SK-N-SH (cell line): ENCODE results near the gene ANKRD33B. TPM values are rescaled to one million over a fixed set of nuclear protein-coding genes. Genes with fewer than 3 reads are reported as not detected.

ENCODE experiments used
- CTCF ChIA-PET: fragments of 300-600, 350-600 bp; formaldehyde crosslinking; extraction: SDS; loops from one replicate; lab custom pipeline; 2021; lab: Yijun Ruan, JAX
- POLR2A ChIA-PET: fragments of 350-600 bp; sonication (Branson Sonifier 250); formaldehyde crosslinking; extraction: SDS; loops from one replicate; lab custom pipeline; 2020; ENCODE audit warnings: antibody characterized with exemption, inconsistent platforms; lab: Yijun Ruan, JAX
- DNase-seq: peaks from one replicate; pipeline ENCODE4 v3.0.0; 2012
- H2AFZ ChIP-seq: fragments of 200-600 bp; sonication (generic); 2 replicates; pipeline ENCODE4 v1.8.1; 2016; ENCODE audit warnings: antibody characterized with exemption, mild to moderate bottlenecking, low read depth
- H3F3A ChIP-seq: fragments of 200-600 bp; sonication (generic); replicated peaks from 2 replicates; pipeline ENCODE3; 2016; ENCODE audit warnings: antibody characterized with exemption, mild to moderate bottlenecking; ENCODE audit not compliant: insufficient read depth
- H3K27ac ChIP-seq, 2 experiments: fragments of 200-500 bp in 1 of 2; fragments of 200-600 bp in 1 of 2; sonication (Bioruptor generic) in 1 of 2; sonication (generic), shearing (Covaris generic) in 1 of 2; 2 replicates each; pipeline versions ENCODE4 v1.5.1 to v1.6.1; 2014 to 2016; ENCODE audit warnings: low read depth in 2 of 2, inconsistent platforms in 1 of 2, low read length in 1 of 2, mild to moderate bottlenecking in 1 of 2, mixed read lengths in 1 of 2
- H3K27me3 ChIP-seq: fragments of 200-600 bp; sonication (generic), shearing (Covaris generic); 2 replicates; pipeline ENCODE4 v1.6.1; 2016; ENCODE audit warnings: mixed run types; ENCODE audit not compliant: insufficient read depth
- H3K36me3 ChIP-seq, 2 experiments: fragments of 200-500 bp in 1 of 2; fragments of 200-600 bp in 1 of 2; sonication (Bioruptor generic) in 1 of 2; sonication (generic) in 1 of 2; replicated peaks in 1 of 2; 2 replicates each; pipeline versions ENCODE3 to v1.5.1; 2014 to 2016; ENCODE audit warnings: low read length in 1 of 2, mild to moderate bottlenecking in 1 of 2; ENCODE audit not compliant: insufficient read depth in 2 of 2, control insufficient read depth in 1 of 2
- H3K4me1 ChIP-seq, 2 experiments: fragments of 200-500 bp in 1 of 2; fragments of 200-600 bp in 1 of 2; sonication (Bioruptor generic) in 1 of 2; sonication (generic), shearing (Covaris generic) in 1 of 2; 2 replicates each; pipeline versions ENCODE4 v1.5.1 to v1.6.1; 2014 to 2016; ENCODE audit warnings: low read depth in 1 of 2, low read length in 1 of 2, mixed run types in 1 of 2; ENCODE audit not compliant: insufficient read depth in 2 of 2, control insufficient read depth in 1 of 2
- H3K4me2 ChIP-seq: fragments of 200-600 bp; sonication (generic), shearing (Covaris generic); 2 replicates; pipeline ENCODE4 v1.6.1; 2017; ENCODE audit warnings: mixed run types
- H3K4me3 ChIP-seq, 2 experiments: fragments of 200-500 bp in 1 of 2; fragments of 200-600 bp in 1 of 2; sonication (Bioruptor generic) in 1 of 2; sonication (generic), shearing (Covaris generic) in 1 of 2; 2 replicates each; pipeline versions ENCODE4 v1.5.1 to v1.8.1; 2014 to 2016; ENCODE audit warnings: low read depth in 2 of 2, inconsistent platforms in 1 of 2, low read length in 1 of 2, mild to moderate bottlenecking in 1 of 2, mixed read lengths in 1 of 2, moderate library complexity in 1 of 2
- H3K79me2 ChIP-seq: fragments of 200-600 bp; sonication (generic); 2 replicates; pipeline ENCODE4 v1.8.1; 2017; ENCODE audit warnings: mild to moderate bottlenecking; ENCODE audit not compliant: insufficient read depth
- H3K9ac ChIP-seq: fragments of 200-600 bp; sonication (generic); 2 replicates; pipeline ENCODE4 v1.6.1; 2017; ENCODE audit warnings: mixed run types
- H3K9me2 ChIP-seq: fragments of 200-600 bp; sonication (generic); 2 replicates; pipeline ENCODE4 v1.6.1; 2017; ENCODE audit warnings: mixed run types
- H3K9me3 ChIP-seq: fragments of 200-600 bp; sonication (generic); 2 replicates; pipeline ENCODE4 v1.6.1; 2017; ENCODE audit warnings: mixed run types, mild to moderate bottlenecking, moderate library complexity
- H4K20me1 ChIP-seq: fragments of 200-600 bp; sonication (generic); 2 replicates; pipeline ENCODE4 v1.6.1; 2017; ENCODE audit warnings: mild to moderate bottlenecking, mixed run types; ENCODE audit not compliant: insufficient read depth
- CHD2 ChIP-seq: fragments of 150-350 bp; IDR thresholded peaks from 2 replicates; pipeline ENCODE4 v1.6.1; 2018; ENCODE audit warnings: low read length; ENCODE audit not compliant: partially characterized antibody
- GATA2 ChIP-seq: sonication (generic); formaldehyde crosslinking; IDR thresholded peaks from 2 replicates; pipeline ENCODE4 v1.5.0; 2020; ENCODE audit warnings: mild to moderate bottlenecking, missing genetic modification reagents
- JUND ChIP-seq: IDR thresholded peaks from 2 replicates; pipeline ENCODE4 v1.4.0; 2012
- MAX ChIP-seq: IDR thresholded peaks from 2 replicates; pipeline ENCODE4 v1.4.0; 2012; ENCODE audit warnings: low read depth
- MEF2A ChIP-seq: IDR thresholded peaks from 2 replicates; pipeline ENCODE4 v1.4.0; 2012; ENCODE audit warnings: low read depth, borderline replicate concordance
- MXI1 ChIP-seq: IDR thresholded peaks from 2 replicates; pipeline ENCODE4 v1.6.1; 2012; ENCODE audit warnings: mild to moderate bottlenecking, low read depth, low read length, improper control_type of control experiment
- NRF1 ChIP-seq: IDR thresholded peaks from 2 replicates; pipeline ENCODE4 v1.6.1; 2012; ENCODE audit warnings: low read depth, mild to moderate bottlenecking, low read length
- POLR2AphosphoS5 ChIP-seq: IDR thresholded peaks from 2 replicates; pipeline ENCODE4 v1.6.1; 2012; ENCODE audit warnings: low read depth, low read length
- RFX5 ChIP-seq: IDR thresholded peaks from 2 replicates; pipeline ENCODE4 v1.6.1; 2012; ENCODE audit warnings: mild to moderate bottlenecking, improper control_type of control experiment, low read length
- RXRA ChIP-seq: IDR thresholded peaks from 2 replicates; pipeline ENCODE4 v1.4.0; 2012; ENCODE audit warnings: low read depth, mild to moderate bottlenecking, borderline replicate concordance
- SIN3A ChIP-seq: IDR thresholded peaks from 2 replicates; pipeline ENCODE4 v1.6.1; 2012; ENCODE audit warnings: low read depth, mild to moderate bottlenecking, low read length, moderate library complexity, borderline replicate concordance
- SMC3 ChIP-seq: IDR thresholded peaks from 2 replicates; pipeline ENCODE4 v1.6.1; 2012; ENCODE audit warnings: low read depth, low read length, improper control_type of control experiment
- TAF1 ChIP-seq: IDR thresholded peaks from 2 replicates; pipeline ENCODE4 v1.6.1; 2012; ENCODE audit warnings: low read depth, mild to moderate bottlenecking, low read length, moderate library complexity, borderline replicate concordance
- TEAD4 ChIP-seq: IDR thresholded peaks from 2 replicates; pipeline ENCODE4 v1.4.0; 2012; ENCODE audit warnings: mild to moderate bottlenecking, borderline replicate concordance; ENCODE audit not compliant: insufficient read depth
- WGBS: methylation state at CpG from one replicate; pipeline ENCODE4 v1.1.6; 2017; ENCODE audit warnings: low lambda C conversion rate; 5-methylcytosine and 5-hydroxymethylcytosine counted together
- polyA plus RNA-seq, 3 experiments: library from polyadenylated mRNA; depleted of rRNA; stranded (reverse); fragments of >200 nt; gene quantifications; 2 replicates each; pipeline ENCODE4 v1.2.3, GENCODE V29; 2012
- TF ChIP-seq, protein P1 (sequence below): IDR thresholded peaks from 2 replicates; pipeline ENCODE4 v1.4.0; 2012; ENCODE audit warnings: low read depth, borderline replicate concordance
- TF ChIP-seq, protein P2 (sequence below): IDR thresholded peaks from 2 replicates; pipeline ENCODE4; 2012
- TF ChIP-seq, protein P3 (sequence below): IDR thresholded peaks from 2 replicates; pipeline ENCODE4 v1.6.1; 2012; ENCODE audit warnings: mild to moderate bottlenecking, low read depth, low read length, moderate library complexity

Gene ANKRD33B
- polyA plus RNA-seq, 1 of the 3 experiments (the other 2 are of a cell fraction), result 1.8 TPM

GRCh38 chr5:10675177-10675700 lies 111.4 kb downstream of the ANKRD33B start:
- Histone ChIP-seq H3K79me2 (no peaks in the 10 kb centered on the region; the same call in 1 of the 2 replicates), H3F3A (peaks cover 3% of the 10 kb centered on the region), H4K20me1 (no peaks in the 10 kb centered on the region), H3K9ac (no peak overlapping the region), H3K9me3 (no peaks in the 10 kb centered on the region), H3K4me1 (peaks cover 7 to 39% of the 10 kb centered on the region in 2 experiments; a peak in 3 of 4 replicates), H3K36me3 (peaks cover 15 to 25% of the 10 kb centered on the region in 2 experiments), H2AFZ (no peak overlapping the region), H3K27me3 (no peaks in the 10 kb centered on the region), H3K4me3 (no peak overlapping the region), H3K27ac (no peak overlapping the region), H3K4me2 (no peak overlapping the region), H3K9me2 (no peaks in the 10 kb centered on the region)
- ChIA-PET POLR2A (no interaction called here), CTCF (interaction anchor here (0.7 to 1.9 kb wide), 6 partner anchors 14 to 223 kb away, joined by 3 to 5 read pairs (median 3); no protein-coding TSS in a partner anchor)
- WGBS, result 72% methylated on average over 7 of the region's 14 CpGs
- TF ChIP-seq JUND (no peak), SIN3A (no peak), POLR2AphosphoS5 (no peak), TEAD4 (no peak), MEF2A (no peak), RFX5 (no peak)
- TF ChIP-seq, protein P1, sequence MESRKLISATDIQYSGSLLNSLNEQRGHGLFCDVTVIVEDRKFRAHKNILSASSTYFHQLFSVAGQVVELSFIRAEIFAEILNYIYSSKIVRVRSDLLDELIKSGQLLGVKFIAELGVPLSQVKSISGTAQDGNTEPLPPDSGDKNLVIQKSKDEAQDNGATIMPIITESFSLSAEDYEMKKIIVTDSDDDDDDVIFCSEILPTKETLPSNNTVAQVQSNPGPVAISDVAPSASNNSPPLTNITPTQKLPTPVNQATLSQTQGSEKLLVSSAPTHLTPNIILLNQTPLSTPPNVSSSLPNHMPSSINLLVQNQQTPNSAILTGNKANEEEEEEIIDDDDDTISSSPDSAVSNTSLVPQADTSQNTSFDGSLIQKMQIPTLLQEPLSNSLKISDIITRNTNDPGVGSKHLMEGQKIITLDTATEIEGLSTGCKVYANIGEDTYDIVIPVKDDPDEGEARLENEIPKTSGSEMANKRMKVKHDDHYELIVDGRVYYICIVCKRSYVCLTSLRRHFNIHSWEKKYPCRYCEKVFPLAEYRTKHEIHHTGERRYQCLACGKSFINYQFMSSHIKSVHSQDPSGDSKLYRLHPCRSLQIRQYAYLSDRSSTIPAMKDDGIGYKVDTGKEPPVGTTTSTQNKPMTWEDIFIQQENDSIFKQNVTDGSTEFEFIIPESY, result no peak
- no peak for DNase-seq

DNA sequence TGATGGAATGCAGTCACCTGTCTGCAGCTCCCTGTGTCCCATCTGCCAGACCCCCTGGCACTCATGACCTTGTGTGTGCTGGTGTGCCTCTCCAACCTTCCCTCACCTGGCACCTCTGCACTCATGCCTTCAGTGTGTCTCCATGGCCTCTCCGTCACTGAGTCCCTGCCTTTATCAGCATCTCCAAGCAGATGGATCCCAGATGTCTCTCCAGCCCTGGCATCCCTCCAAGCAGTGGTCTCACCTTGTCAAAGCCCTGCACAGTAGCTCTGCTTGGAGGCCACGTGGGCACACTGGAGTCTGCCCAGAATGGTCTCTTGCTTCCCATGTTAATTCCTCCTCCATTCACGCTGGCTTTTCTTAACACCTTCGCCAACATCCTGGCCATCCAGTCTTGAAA lies 112.4 kb downstream of the ANKRD33B start:
- Histone ChIP-seq H3K4me2 (no peak overlapping the region), H3K79me2 (no peaks in the 10 kb centered on the region; the same call in 1 of the 2 replicates), H3K9ac (no peak overlapping the region), H3F3A (peaks cover 3% of the 10 kb centered on the region), H3K4me1 (peaks cover 6 to 33% of the 10 kb centered on the region in 2 experiments; a peak in 3 of 4 replicates), H3K27ac (no peak overlapping the region), H3K4me3 (no peak overlapping the region), H3K9me2 (no peaks in the 10 kb centered on the region), H3K9me3 (no peaks in the 10 kb centered on the region), H2AFZ (no peak overlapping the region), H4K20me1 (no peaks in the 10 kb centered on the region), H3K27me3 (no peaks in the 10 kb centered on the region), H3K36me3 (peaks cover 24 to 25% of the 10 kb centered on the region in 2 experiments)
- CTCF ChIA-PET, result interaction anchor here (0.7 to 1.9 kb wide), 3 partner anchors 14 to 33 kb away, joined by 3 to 5 read pairs (median 4); no protein-coding TSS in a partner anchor
- WGBS, result 55% methylated on average over 4 of the region's 4 CpGs
- POLR2A ChIA-PET, result no interaction called here
- DNase-seq, result peak; percentile 72
- TF ChIP-seq RXRA (no peak), TAF1 (no peak), MAX (no peak), TEAD4 (no peak), MEF2A (no peak), SIN3A (no peak), GATA2 (CRISPR knock-in tag) (peak; percentile 72), CHD2 (peak; percentile 42), MXI1 (peak; percentile 89; the same call in 1 of the 2 replicates), POLR2AphosphoS5 (no peak), SMC3 (no peak), NRF1 (no peak)
- TF ChIP-seq, protein P2, sequence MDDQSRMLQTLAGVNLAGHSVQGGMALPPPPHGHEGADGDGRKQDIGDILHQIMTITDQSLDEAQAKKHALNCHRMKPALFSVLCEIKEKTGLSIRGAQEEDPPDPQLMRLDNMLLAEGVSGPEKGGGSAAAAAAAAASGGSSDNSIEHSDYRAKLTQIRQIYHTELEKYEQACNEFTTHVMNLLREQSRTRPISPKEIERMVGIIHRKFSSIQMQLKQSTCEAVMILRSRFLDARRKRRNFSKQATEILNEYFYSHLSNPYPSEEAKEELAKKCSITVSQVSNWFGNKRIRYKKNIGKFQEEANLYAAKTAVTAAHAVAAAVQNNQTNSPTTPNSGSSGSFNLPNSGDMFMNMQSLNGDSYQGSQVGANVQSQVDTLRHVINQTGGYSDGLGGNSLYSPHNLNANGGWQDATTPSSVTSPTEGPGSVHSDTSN, result no peak
- TF ChIP-seq, protein P3, sequence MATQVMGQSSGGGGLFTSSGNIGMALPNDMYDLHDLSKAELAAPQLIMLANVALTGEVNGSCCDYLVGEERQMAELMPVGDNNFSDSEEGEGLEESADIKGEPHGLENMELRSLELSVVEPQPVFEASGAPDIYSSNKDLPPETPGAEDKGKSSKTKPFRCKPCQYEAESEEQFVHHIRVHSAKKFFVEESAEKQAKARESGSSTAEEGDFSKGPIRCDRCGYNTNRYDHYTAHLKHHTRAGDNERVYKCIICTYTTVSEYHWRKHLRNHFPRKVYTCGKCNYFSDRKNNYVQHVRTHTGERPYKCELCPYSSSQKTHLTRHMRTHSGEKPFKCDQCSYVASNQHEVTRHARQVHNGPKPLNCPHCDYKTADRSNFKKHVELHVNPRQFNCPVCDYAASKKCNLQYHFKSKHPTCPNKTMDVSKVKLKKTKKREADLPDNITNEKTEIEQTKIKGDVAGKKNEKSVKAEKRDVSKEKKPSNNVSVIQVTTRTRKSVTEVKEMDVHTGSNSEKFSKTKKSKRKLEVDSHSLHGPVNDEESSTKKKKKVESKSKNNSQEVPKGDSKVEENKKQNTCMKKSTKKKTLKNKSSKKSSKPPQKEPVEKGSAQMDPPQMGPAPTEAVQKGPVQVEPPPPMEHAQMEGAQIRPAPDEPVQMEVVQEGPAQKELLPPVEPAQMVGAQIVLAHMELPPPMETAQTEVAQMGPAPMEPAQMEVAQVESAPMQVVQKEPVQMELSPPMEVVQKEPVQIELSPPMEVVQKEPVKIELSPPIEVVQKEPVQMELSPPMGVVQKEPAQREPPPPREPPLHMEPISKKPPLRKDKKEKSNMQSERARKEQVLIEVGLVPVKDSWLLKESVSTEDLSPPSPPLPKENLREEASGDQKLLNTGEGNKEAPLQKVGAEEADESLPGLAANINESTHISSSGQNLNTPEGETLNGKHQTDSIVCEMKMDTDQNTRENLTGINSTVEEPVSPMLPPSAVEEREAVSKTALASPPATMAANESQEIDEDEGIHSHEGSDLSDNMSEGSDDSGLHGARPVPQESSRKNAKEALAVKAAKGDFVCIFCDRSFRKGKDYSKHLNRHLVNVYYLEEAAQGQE, result no peak
- TF ChIP-seq, protein P1, result no peak
